ENCODE data around the gene AVPR2.

The AVPR2 gene

GRCh38 chrX:153886915-153887314, 17.6 kb upstream of the AVPR2 start:
- DNase-seq, result no peak

DNA sequence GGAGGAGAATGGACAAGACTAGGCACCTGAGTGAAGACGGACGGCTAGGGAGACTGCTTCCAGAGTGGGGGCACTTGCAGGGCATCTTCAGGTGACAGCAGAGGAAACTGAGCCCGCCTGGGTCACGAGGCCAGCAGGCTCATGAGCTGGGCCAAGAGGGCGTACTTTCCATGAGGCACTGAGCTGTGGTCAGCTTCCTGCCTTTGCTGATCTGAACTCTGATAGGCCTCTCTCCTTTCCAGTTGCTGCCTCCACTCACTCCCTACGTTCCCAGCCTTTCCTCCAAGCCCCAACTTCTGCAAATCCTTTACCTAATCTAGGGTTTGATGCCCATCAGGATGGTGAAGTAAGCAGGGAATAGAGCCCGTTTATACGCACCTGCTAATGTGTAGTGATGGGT, 17.1 kb upstream of the AVPR2 start:
- no peak for DNase-seq

DNA sequence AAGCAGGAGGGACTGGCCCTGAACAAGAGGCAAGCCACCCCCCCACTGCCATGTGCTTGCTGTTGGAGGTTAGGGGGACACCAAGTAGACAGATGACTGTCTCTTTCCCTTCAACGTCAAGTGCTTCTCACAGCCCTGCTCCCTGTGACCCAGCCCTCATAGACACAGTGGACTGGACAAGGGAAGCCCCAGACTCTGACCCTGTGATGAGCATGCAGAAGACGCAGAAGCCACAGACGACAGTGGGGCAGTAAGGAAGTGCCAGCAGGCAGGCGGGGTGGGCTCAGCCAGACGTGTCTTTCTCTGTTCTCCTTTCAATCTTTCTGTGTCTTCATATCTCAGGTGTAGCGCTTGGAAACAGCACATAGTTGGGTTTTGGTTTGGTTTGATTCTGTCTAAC, 16.1 kb upstream of the AVPR2 start:
- peak; percentile 33 for DNase-seq

DNA sequence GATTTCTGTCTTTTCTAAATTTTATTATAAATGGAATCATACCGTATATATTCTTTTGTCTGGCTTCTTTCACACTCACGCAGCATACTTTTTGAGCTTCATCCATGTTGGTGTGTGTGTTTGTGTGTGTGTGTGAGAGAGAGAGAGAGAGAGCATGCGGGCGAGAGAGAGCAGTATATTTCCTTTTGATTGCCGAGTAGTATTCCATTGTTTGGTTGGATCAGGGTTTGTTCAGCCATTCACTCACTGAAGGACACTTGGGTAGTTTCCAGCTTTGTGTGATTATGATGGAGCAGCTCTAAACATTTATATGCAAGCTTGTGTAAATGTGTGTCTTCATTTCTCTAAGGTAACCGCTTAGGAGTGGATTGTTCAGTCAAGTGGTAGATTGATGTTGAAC, 15.3 kb upstream of the AVPR2 start:
- DNase-seq, result no peak

DNA sequence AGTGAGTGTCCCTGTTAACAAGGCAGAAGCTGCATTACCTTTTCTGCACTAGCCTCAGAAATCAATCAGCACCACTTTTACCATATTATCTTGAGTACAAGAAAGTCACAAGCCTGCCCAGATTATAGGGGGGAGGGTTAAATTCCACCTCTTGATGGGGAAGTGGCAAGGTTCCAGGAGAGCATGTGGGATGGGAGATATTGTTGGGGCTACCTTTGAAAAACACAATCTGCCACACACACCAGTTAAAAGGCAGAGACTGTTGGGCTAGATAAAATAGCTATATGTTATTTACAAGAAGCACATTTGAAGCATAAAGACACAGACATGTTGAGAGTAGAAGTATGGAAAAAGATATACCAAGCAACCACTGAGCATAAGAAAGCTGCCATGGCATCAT, 6.6 kb upstream of the AVPR2 start:
- no peak for DNase-seq

GRCh38 chrX:153900831-153901752, 3.4 kb upstream of the AVPR2 start:
- DNase-seq, result peak; percentile 79

- no peak for DNase-seq
These were observed 2.7 kb upstream of the AVPR2 start for GRCh38 chrX:153901753-153902140.

DNA sequence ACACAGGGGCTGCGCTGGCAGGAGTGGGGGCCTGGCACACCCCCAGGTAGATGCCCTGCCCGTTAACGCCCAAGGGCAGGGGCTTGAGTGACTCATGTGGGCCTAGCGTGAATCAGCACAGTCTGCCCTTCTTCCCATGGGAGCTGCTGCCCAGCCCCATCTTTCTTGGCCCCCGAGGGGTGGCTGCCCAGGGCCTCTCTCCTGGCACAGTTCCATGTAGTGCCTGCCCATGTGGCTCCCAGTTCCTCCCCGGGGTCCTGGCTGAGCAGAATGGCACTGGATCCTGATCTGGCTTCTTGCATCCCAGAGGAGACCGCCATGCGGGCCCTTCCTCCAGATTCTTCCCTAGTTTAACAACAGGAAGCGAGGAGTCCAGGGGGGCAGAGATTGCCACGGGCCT, 2.1 kb upstream of the AVPR2 start:
- no peak for DNase-seq

DNA sequence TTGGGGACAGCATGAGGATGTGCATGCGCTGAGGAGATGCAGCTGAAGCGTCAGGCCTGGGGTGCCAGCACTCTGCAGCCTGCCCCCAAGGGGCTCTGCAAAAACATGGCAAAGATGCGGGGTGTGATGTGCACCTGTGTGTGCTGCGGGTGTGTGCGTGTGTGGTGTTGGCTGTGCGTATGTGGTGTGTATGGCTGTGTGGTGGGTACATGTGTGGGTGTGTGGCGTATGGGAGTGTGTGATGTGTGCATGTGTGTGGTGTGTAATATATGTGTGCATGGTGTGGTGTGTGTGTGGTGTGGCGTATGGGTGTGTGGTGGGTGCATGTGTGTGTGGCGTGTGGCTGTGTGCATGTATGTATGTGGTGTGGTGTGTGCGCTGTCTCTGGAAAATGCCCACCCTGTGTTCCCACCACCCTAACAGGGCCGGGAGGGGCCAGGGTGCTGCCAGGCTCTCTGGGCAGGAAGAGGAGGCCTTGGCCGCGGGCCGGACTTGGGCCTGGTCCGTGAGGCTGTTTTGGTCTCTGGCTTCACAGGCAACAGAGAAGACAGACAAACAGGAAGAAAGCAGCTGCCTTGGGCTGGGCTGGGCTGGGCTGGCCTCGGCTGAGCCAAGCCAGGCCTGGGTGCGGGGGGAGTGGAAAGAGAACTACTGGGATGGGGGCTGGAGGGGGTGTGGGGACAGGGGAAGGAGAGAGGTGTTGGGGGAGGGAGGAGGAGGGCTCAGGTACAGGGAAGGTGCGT, 1.1 kb upstream of the AVPR2 start:
- DNase-seq, result no peak

DNA sequence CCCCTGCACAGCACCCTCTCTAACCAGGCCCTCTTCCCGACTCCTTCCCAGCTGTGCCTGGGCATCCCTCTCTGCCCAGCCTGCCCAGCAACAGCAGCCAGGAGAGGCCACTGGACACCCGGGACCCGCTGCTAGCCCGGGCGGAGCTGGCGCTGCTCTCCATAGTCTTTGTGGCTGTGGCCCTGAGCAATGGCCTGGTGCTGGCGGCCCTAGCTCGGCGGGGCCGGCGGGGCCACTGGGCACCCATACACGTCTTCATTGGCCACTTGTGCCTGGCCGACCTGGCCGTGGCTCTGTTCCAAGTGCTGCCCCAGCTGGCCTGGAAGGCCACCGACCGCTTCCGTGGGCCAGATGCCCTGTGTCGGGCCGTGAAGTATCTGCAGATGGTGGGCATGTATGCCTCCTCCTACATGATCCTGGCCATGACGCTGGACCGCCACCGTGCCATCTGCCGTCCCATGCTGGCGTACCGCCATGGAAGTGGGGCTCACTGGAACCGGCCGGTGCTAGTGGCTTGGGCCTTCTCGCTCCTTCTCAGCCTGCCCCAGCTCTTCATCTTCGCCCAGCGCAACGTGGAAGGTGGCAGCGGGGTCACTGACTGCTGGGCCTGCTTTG, 1.1 kb downstream of the AVPR2 start:
- no peak for DNase-seq

GRCh38 chrX:153906126-153906917, 1.8 kb downstream of the AVPR2 start:
- DNase-seq, result peak; percentile 35

- no peak for DNase-seq
These were observed 3.0 kb downstream of the AVPR2 start for GRCh38 chrX:153907456-153907855.

DNA sequence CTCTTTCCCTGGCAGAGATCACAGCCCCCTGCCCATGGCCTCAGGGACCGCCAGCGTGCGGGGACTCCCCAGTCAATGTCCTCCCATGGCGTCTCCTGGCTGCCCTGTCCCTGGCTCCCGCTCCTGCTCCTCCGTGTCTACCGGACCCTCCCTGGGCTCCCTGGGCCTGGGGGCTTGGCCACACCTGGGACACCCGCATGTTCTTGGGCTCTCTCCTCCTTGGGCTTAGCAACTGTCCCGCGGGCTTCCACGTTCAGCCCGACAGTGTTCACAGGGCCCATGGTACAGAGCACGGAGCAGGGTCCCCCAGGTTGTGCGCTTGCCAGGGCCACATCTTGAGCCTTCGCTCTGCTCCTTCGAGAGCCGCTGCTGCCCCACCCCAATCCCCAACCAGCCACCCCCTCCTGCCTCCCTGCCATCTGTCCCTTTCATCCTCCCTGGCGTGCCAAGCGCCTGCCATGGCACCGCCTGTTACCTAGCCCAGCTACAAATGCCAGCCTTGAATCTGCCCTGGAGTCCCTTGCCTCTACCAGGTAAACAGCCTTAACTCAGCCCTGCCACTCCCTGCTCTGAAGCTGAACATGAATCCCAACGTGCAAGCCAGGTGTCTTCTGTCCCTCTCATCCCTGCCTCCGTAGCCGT, 3.9 kb downstream of the AVPR2 start:
- DNase-seq, result no peak

- DNase-seq, result no peak
These were observed 4.8 kb downstream of the AVPR2 start for GRCh38 chrX:153909024-153909979.

GRCh38 chrX:153909980-153910360, 5.5 kb downstream of the AVPR2 start:
- DNase-seq, result no peak

DNA sequence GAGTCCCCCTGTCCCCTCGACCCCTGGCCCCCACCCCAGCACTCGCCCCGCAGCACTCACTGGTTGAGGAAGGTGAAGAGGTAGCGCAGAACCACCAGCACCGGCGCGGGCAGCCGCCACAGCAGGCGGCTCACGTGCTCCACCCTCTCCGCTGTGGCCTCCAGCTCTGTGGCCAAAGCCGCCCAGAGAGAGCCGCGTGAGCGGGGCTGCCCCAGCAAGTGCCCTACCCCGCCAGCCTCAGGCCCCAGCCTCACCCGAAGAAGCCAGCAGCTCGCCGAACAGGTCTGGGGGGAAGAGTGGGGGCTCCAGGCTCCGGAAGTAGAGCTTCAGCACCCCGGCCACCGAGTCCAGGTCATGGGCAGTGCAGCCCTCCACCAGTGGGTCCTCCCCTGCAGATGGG, 6.0 kb downstream of the AVPR2 start:
- no peak for DNase-seq

DNA sequence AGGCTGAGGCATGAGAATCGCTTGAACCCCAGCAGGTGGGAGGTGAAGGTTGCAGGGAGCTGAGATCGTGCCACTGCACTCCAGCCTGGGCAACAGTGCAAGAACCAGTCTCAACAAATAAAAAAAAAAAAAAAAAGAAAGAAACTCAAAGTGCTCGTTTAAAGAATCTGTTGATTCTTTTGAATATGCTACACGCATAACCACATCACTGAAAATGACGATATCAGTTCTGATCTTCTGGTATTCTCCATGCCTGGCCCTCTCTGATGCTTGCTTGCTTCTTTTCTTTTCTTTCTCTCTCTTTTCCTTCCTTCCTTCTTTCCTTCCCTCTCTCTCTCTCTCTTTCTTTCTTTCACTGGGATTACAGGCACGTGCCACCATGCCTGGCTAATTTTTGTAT, 7.3 kb downstream of the AVPR2 start:
- DNase-seq, result no peak

DNA sequence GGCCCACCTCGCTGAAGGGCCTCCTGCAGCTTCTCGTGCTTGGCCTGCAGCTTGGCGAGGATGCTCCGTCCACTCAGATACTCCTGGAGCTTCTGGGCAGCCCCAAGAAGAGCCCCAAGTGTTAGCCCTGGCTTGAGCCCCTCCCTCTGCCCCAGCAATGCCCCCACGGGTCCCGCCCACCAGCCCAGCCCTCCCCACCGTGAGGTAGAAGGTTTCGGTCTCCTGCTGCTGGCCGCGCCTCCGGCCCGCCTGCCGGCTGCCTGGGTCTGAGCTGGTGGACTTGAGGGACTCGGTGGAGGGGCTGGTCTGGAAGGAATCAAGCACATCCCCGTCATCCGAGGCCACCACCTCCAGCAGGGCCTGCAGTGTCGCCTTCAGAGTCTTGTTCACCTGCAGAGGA, 8.7 kb downstream of the AVPR2 start:
- DNase-seq, result no peak

DNA sequence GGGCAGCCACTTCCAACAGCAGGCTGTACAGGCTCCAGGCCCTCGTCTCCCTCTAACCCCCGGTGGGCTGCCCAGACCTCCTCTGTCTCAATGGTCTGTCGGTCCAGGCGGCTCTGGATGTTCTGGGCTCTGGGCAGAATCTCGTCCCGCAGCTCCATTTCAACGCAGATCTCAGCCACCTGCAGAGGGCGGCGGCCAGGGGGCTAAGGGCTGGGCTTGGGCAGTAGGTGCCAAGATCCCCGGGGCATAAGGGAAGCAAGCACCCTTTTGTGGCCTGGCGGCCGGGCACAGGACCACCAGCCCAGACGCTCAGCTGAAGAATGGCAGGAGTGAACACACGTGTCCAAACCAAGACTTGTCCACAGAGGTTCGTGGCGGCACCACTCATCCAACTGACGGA, 9.2 kb downstream of the AVPR2 start:
- DNase-seq, result no peak

DNA sequence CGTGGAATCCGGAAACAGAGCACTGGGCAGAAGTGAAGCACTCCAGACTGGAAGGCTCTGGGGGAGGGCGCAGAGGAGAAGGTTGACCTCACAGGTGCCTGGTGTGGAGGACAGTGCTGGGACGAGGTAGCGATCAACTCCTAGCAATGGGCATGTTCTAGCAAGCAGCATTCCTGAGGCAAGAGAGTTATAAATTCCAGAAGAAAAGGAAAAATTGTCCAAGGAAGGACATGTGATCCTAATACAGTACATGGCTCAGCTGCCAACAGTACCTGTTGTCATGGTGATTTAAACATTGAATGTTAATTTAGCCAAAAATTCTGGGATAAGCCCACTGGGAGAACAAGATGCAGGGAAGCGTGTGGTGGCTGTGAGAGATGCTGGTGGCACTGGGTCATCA, 13.4 kb downstream of the AVPR2 start:
- no peak for DNase-seq

DNA sequence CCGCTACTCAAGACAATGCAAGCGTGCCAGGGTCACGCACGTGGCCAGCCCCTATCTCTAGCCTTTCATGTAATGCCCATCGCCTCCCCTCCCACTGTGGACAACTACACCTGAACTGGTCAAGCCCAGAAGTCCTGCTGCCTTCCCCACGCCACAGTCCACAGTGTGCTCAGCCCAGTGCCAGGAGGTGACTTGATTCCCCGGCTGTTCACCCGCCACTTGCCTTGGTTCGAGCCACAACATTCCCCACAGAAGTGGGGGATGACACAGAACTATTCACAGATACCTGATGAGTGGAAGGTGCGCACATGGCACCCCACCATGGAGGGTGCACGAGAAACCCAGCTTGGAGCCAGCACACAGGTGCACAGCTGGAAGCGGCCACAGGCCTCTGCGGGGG, 14.8 kb downstream of the AVPR2 start:
- no peak for DNase-seq
